ENCODE measurements around the gene CIDEC. TPM values are rescaled to one million over a fixed set of nuclear protein-coding genes. Genes with fewer than 3 reads are reported as not detected.

Gene CIDEC
- total RNA-seq, 1 donor from 2014 or later = not detected

GRCh38 chr3:9914011-9914410 is 34.0 kb upstream of the CIDEC start:
- Mint-ChIP-seq H3K36me3 (ENCODE audit: unreplicated experiment) (no peaks in the 10 kb centered on the region), H3K27me3 (ENCODE audit: unreplicated experiment) (no peaks in the 10 kb centered on the region), H3K4me1 (ENCODE audit: unreplicated experiment) (peaks cover 55% of the 10 kb centered on the region), H3K9me3 (ENCODE audit: unreplicated experiment) (no peaks in the 10 kb centered on the region), H3K27ac (ENCODE audit: unreplicated experiment) (peak overlapping the region; percentile 76), H3K4me3 (ENCODE audit: unreplicated experiment) (no peak overlapping the region)
- DNase-seq (ENCODE audit: extremely low spot score, unreplicated experiment) = no peak
- TF ChIP-seq CTCF (IDR thresholded peaks at IDR 0.05) = no peak

GRCh38 chr3:9913601-9914000 is 33.5 kb upstream of the CIDEC start:
- Mint-ChIP-seq H3K4me1 (ENCODE audit: unreplicated experiment) (peaks cover 54% of the 10 kb centered on the region), H3K9me3 (ENCODE audit: unreplicated experiment) (no peaks in the 10 kb centered on the region), H3K27ac (ENCODE audit: unreplicated experiment) (peak overlapping the region; percentile 76), H3K27me3 (ENCODE audit: unreplicated experiment) (no peaks in the 10 kb centered on the region), H3K36me3 (ENCODE audit: unreplicated experiment) (no peaks in the 10 kb centered on the region), H3K4me3 (ENCODE audit: unreplicated experiment) (no peak overlapping the region)
- no peak for DNase-seq (ENCODE audit: extremely low spot score, unreplicated experiment)
- no peak for TF ChIP-seq CTCF (IDR thresholded peaks at IDR 0.05)

- Mint-ChIP-seq H3K9me3 (ENCODE audit: unreplicated experiment) (no peaks in the 10 kb centered on the region), H3K36me3 (ENCODE audit: unreplicated experiment) (no peaks in the 10 kb centered on the region), H3K27ac (ENCODE audit: unreplicated experiment) (no peak overlapping the region), H3K4me1 (ENCODE audit: unreplicated experiment) (peaks cover 47% of the 10 kb centered on the region), H3K4me3 (ENCODE audit: unreplicated experiment) (no peak overlapping the region), H3K27me3 (ENCODE audit: unreplicated experiment) (no peaks in the 10 kb centered on the region)
- TF ChIP-seq CTCF (IDR thresholded peaks at IDR 0.05) = no peak
- DNase-seq (ENCODE audit: extremely low spot score, unreplicated experiment) = no peak
These were observed 32.4 kb upstream of the CIDEC start for GRCh38 chr3:9912294-9912935.

GRCh38 chr3:9911863-9912262 is 31.8 kb upstream of the CIDEC start:
- Mint-ChIP-seq H3K27me3 (ENCODE audit: unreplicated experiment) (no peaks in the 10 kb centered on the region), H3K36me3 (ENCODE audit: unreplicated experiment) (no peaks in the 10 kb centered on the region), H3K4me3 (ENCODE audit: unreplicated experiment) (no peak overlapping the region), H3K9me3 (ENCODE audit: unreplicated experiment) (no peaks in the 10 kb centered on the region), H3K4me1 (ENCODE audit: unreplicated experiment) (peaks cover 41% of the 10 kb centered on the region), H3K27ac (ENCODE audit: unreplicated experiment) (no peak overlapping the region)
- no peak for TF ChIP-seq CTCF (IDR thresholded peaks at IDR 0.05)
- DNase-seq (ENCODE audit: extremely low spot score, unreplicated experiment) = no peak

GRCh38 chr3:9909221-9910013 is 29.4 kb upstream of the CIDEC start:
- TF ChIP-seq CTCF (IDR thresholded peaks at IDR 0.05) = no peak
- Mint-ChIP-seq H3K36me3 (ENCODE audit: unreplicated experiment) (no peaks in the 10 kb centered on the region), H3K4me3 (ENCODE audit: unreplicated experiment) (no peak overlapping the region), H3K27me3 (ENCODE audit: unreplicated experiment) (no peaks in the 10 kb centered on the region), H3K27ac (ENCODE audit: unreplicated experiment) (no peak overlapping the region), H3K9me3 (ENCODE audit: unreplicated experiment) (no peaks in the 10 kb centered on the region), H3K4me1 (ENCODE audit: unreplicated experiment) (peaks cover 24% of the 10 kb centered on the region)
- DNase-seq (ENCODE audit: extremely low spot score, unreplicated experiment) = no peak

Measured in osteocyte (in vitro differentiated cells).